Thoracic aorta (tissue), 2 donors: ENCODE data around the gene PTPRM. TPM values are rescaled to one million over a fixed set of nuclear protein-coding genes. Genes with fewer than 3 reads are reported as not detected.

ENCODE experiments used
- ATAC-seq: fragments of 150-250 bp; one replicate; pipeline ENCODE4 v1.8.0; 2017; ENCODE audit warnings: low read depth; ENCODE audit not compliant: insufficient number of reproducible peaks, low FRiP score
- DNase-seq: peaks from one replicate; pipeline ENCODE4 v3.0.0-alpha.2; 2020; ENCODE audit warnings: low spot score
- H3K27ac ChIP-seq, 2 donors: fragments of 200-600 bp; sonication (generic); 1 replicate in 1 of 2; 2 replicates in 1 of 2; pipeline ENCODE4 v1.5.1; 2016; ENCODE audit warnings: mild to moderate bottlenecking in 2 of 2, moderate library complexity in 2 of 2
- H3K27me3 ChIP-seq: fragments of 200-600 bp; sonication (generic); replicated peaks from 2 replicates; pipeline ENCODE4 v1.6.0; 2016; ENCODE audit warnings: mild to moderate bottlenecking; ENCODE audit not compliant: insufficient read depth
- H3K36me3 ChIP-seq: fragments of 200-600 bp; sonication (generic); one replicate; pipeline ENCODE4 v1.5.1; 2016
- H3K4me1 ChIP-seq, 2 donors: fragments of 200-600 bp; sonication (generic); 1 replicate in 1 of 2; 2 replicates in 1 of 2; pipeline versions ENCODE4 v1.5.1 to v1.6.0; 2016; ENCODE audit warnings: low read depth in 2 of 2, mild to moderate bottlenecking in 1 of 2; ENCODE audit not compliant: control insufficient read depth in 1 of 2
- H3K4me3 ChIP-seq: fragments of 200-600 bp; sonication (generic); 2 replicates; pipeline ENCODE4 v1.5.1; 2016; ENCODE audit warnings: mild to moderate bottlenecking
- H3K9me3 ChIP-seq: fragments of 200-600 bp; sonication (generic); 2 replicates; pipeline ENCODE4 v1.5.1; 2016
- CTCF ChIP-seq: fragments of 200-600 bp; sonication (generic); IDR thresholded peaks from one replicate; pipeline ENCODE4 v1.5.1; 2019; ENCODE audit warnings: antibody characterized with exemption
- total RNA-seq, 2 donors: library from RNA; depleted of rRNA; stranded (reverse); fragments of >200 nt; gene quantifications; one replicate each; pipeline versions ENCODE4 v1.1.0 to v1.2.3, GENCODE V29; 2016

Gene PTPRM
- total RNA-seq, 2 donors from 2014 or later: 90.3 to 102 TPM

- DNase-seq (no peak), ATAC-seq (no peak)
- Histone ChIP-seq H3K27ac (no peak overlapping the region), H3K9me3 (no peaks in the 10 kb centered on the region), H3K27me3 (no peaks in the 10 kb centered on the region), H3K4me1 (peaks cover 0 to 6% of the 10 kb centered on the region in 2 donors), H3K36me3 (no peaks in the 10 kb centered on the region), H3K4me3 (no peak overlapping the region)
- TF ChIP-seq CTCF: no peak
These were observed 211.1 kb downstream of the PTPRM start for GRCh38 chr18:7778181-7778580.

- Histone ChIP-seq H3K9me3 (no peaks in the 10 kb centered on the region), H3K4me1 (peaks cover 0 to 6% of the 10 kb centered on the region in 2 donors), H3K4me3 (no peak overlapping the region), H3K36me3 (no peaks in the 10 kb centered on the region), H3K27me3 (no peaks in the 10 kb centered on the region), H3K27ac (no peak overlapping the region)
- ATAC-seq: no peak
- TF ChIP-seq CTCF: no peak
- DNase-seq: no peak
These were observed 212.1 kb downstream of the PTPRM start for GRCh38 chr18:7779211-7779610.

GRCh38 chr18:7784171-7784570 lies 217.1 kb downstream of the PTPRM start:
- no peak overlapping the region for H3K27ac ChIP-seq
- no peaks in the 10 kb centered on the region for H3K36me3 ChIP-seq
- H3K4me1 ChIP-seq: no peaks in the 10 kb centered on the region
- H3K9me3 ChIP-seq: no peaks in the 10 kb centered on the region
- no peak overlapping the region for H3K4me3 ChIP-seq
- ATAC-seq (no peak), DNase-seq (no peak)
- H3K27me3 ChIP-seq: no peaks in the 10 kb centered on the region
- TF ChIP-seq CTCF: no peak

- TF ChIP-seq CTCF: no peak
- Histone ChIP-seq H3K9me3 (no peaks in the 10 kb centered on the region), H3K27ac (no peak overlapping the region), H3K4me3 (no peak overlapping the region), H3K36me3 (no peaks in the 10 kb centered on the region), H3K27me3 (no peaks in the 10 kb centered on the region), H3K4me1 (no peaks in the 10 kb centered on the region)
- DNase-seq (no peak), ATAC-seq (no peak)
These were observed 219.5 kb downstream of the PTPRM start for GRCh38 chr18:7786569-7786968.

GRCh38 chr18:7787339-7787738 lies 220.2 kb downstream of the PTPRM start:
- H3K36me3 ChIP-seq: no peaks in the 10 kb centered on the region
- ATAC-seq: no peak

More at GRCh38 chr18:7787339-7787738, 220.2 kb downstream of the PTPRM start:
- H3K9me3 ChIP-seq: no peaks in the 10 kb centered on the region
- no peaks in the 10 kb centered on the region for H3K27me3 ChIP-seq
- H3K4me1 ChIP-seq: no peaks in the 10 kb centered on the region
- TF ChIP-seq CTCF: no peak
- no peak overlapping the region for H3K27ac ChIP-seq
- no peak for DNase-seq
- no peak overlapping the region for H3K4me3 ChIP-seq
